ENCODE measurements around the gene C5orf63. TPM values are rescaled to one million over a fixed set of nuclear protein-coding genes. Genes with fewer than 3 reads are reported as not detected.
A peak's percentile ranks its signal among the peaks of the same experiment; 100 is the strongest.
"Not testable (repeated sequence)": the region's sequence is repeated elsewhere in the genome, so short reads cannot be mapped to it uniquely, and the experiment has no call there.

The C5orf63 gene
- total RNA-seq, 1 experiment from 2014 or later: 8.4 TPM

- peak within 1 kb of the TSS; percentile 90 for H3K4me3 ChIP-seq
- H3K27me3 ChIP-seq: no peaks in the 10 kb centered on the region
- peak; percentile 96 to 97 for DNase-seq
- H3K4me1 ChIP-seq: 0 out of 2 replicates have a peak, but pooled peaks cover 6% of the 10 kb centered on the region
- H3K36me3 ChIP-seq: no peaks in the 10 kb centered on the region
- no peaks in the 10 kb centered on the region for H3K9me3 ChIP-seq (replicated peaks)
- peak within 1 kb of the TSS; percentile 76 for H3K27ac ChIP-seq
Measured at GRCh38 chr5:127030259-127031146, 42.8 kb downstream of the C5orf63 start, which contains the start of gene MARCHF3. MARCHF3 (minus strand) TSS chr5:127030558; CDS start chr5:126918171, 112,387 bp downstream.

DNA sequence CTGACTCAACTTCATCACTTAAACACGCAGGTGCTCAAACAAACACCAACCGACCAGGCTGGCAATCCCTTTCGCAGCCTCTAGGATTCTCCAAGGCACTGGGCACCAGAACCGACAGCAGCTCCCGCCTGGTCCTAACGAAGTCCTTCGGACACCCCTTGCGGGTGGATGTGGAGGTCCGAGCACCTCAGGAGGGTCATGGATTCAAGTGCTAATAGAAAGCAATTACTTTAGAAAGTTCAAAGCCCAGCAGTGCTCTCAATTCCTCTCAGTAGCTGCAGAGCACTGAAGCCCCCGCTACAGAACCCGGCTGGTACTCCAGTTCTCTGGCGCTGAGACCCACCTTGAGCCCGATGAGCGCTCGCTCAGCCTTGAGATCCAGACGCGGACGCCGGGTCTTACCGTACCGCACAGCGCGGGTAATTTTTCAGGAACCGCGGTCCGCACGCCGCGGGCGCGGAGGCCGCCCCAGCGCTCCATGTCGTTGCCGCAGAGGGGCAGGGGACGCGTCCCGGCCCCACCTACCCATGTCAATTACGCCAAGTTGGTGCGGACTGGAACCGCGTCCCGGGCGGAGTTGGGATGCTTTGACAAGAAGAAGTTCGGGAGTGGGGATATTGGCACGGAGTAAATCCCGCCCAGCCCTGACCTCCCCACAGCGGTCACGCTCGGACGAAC, 43.6 kb downstream of the C5orf63 start:
- no peaks in the 10 kb centered on the region for H3K27me3 ChIP-seq
- H3K4me3 ChIP-seq: peak overlapping the region; percentile 90
- H3K4me1 ChIP-seq: 0 out of 2 replicates have a peak, but pooled peaks cover 8% of the 10 kb centered on the region
- peak; percentile 72 to 79 for DNase-seq
- no peaks in the 10 kb centered on the region for H3K36me3 ChIP-seq
- no peaks in the 10 kb centered on the region for H3K9me3 ChIP-seq (replicated peaks)
- H3K27ac ChIP-seq: peak overlapping the region; percentile 76

- no peaks in the 10 kb centered on the region for H3K9me3 ChIP-seq (replicated peaks)
- peak overlapping the region; percentile 8 for H3K27ac ChIP-seq
- DNase-seq: peak; percentile 72 to 82
- H3K4me1 ChIP-seq: 0 out of 2 replicates have a peak, but pooled peaks cover 8% of the 10 kb centered on the region
- H3K27me3 ChIP-seq: no peaks in the 10 kb centered on the region
- H3K36me3 ChIP-seq: no peaks in the 10 kb centered on the region; the same call in 1 of the 2 replicates
- peak overlapping the region; percentile 90 for H3K4me3 ChIP-seq
Measured at GRCh38 chr5:127028822-127029457, 44.4 kb downstream of the C5orf63 start.

GRCh38 chr5:127027539-127027938, 45.8 kb downstream of the C5orf63 start:
- Histone ChIP-seq H3K4me3 (no peak overlapping the region), H3K4me1 (0 out of 2 replicates have a peak, but pooled peaks cover 8% of the 10 kb centered on the region), H3K9me3 (replicated peaks) (no peaks in the 10 kb centered on the region), H3K27ac (no peak overlapping the region), H3K36me3 (no peaks in the 10 kb centered on the region; the same call in 1 of the 2 replicates), H3K27me3 (no peaks in the 10 kb centered on the region)
- no peak for DNase-seq

DNA sequence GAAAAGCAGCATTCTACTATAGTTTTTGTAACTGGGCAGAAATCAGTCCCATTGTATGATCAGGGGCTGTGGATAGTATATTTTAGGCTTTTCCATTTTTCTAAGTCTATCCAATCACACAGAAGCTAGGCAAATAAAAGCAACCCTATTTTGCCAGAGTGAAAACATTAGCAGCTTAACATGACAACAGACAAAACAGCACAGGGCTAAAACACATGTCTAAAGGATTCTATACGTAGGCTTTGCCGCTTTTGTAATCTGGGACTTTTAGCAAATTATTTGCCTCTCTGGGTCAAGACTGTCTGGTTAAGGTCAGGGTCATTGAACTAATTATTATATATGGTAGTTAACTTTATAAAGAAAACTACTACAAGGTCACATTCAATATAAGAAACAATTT, 47.1 kb downstream of the C5orf63 start:
- Histone ChIP-seq H3K27me3 (no peaks in the 10 kb centered on the region), H3K27ac (no peak overlapping the region), H3K36me3 (no peaks in the 10 kb centered on the region; the same call in 1 of the 2 replicates), H3K4me3 (no peak overlapping the region), H3K4me1 (0 out of 2 replicates have a peak, but pooled peaks cover 8% of the 10 kb centered on the region), H3K9me3 (replicated peaks) (no peaks in the 10 kb centered on the region)
- no peak for DNase-seq

- H3K36me3 ChIP-seq: no peaks in the 10 kb centered on the region; the same call in 1 of the 2 replicates
- DNase-seq: peak in 1 of 2 experiments; percentile 37
- H3K27ac ChIP-seq: no peak overlapping the region
- H3K4me3 ChIP-seq: no peak overlapping the region
- H3K4me1 ChIP-seq: peaks cover 9% of the 10 kb centered on the region; the same call in 1 of the 2 replicates
- H3K27me3 ChIP-seq: no peaks in the 10 kb centered on the region
- no peaks in the 10 kb centered on the region for H3K9me3 ChIP-seq (replicated peaks)
Measured at GRCh38 chr5:127025467-127025866, 47.8 kb downstream of the C5orf63 start.

DNA sequence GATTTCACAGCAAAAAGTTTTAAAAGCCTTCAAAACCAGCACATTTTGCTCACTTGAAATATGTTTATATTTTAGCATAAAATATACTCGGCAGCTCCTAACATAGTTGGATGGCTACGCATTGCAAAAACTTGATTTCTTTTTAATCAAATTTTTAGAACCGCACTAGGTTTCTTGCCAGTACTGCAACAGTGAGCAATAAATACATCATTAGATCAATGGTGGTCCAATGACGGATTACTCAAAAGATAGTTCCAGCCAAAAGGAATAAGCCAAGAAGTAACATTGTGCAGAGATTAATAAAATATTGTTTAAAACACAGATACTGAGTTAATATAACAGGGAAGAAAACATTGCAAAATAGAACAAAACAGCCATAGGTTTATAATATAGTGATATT, 48.5 kb downstream of the C5orf63 start:
- DNase-seq: no peak
- Histone ChIP-seq H3K36me3 (no peaks in the 10 kb centered on the region; the same call in 1 of the 2 replicates), H3K4me3 (no peak overlapping the region), H3K9me3 (replicated peaks) (no peaks in the 10 kb centered on the region), H3K4me1 (peaks cover 14% of the 10 kb centered on the region; the same call in 1 of the 2 replicates), H3K27ac (no peak overlapping the region), H3K27me3 (no peaks in the 10 kb centered on the region)

DNA sequence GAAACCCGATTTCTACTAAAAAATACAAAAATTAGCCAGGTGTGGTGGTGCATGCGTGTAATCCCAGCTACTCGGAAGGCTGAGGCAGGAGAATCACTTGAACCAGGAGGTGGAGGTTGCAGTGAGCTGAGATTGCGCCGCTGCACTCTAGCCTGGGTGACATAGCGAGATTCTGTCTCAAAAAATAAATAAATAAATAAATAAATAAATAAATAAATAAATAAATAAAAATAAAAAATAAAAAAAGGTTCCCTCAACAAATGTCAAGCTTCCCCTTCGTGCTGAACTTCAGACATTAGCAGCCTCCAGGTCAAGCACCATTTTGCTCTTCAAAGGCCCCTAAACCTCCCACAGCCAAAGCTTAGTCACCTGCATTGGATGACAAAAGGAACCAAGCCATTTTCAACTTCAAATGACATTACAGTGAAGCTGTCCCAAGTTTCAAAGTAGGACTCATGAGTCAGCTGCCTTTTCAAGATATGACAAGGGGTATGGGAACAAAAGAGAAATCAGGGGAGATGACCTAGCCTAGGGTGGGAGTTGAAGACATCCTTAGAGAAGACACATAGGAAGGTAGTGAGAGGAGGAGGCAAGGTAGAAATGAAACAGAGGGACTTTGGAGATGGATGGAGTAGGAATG, 49.6 kb downstream of the C5orf63 start:
- not testable (repeated sequence) for H3K4me3 ChIP-seq; H3K9me3 ChIP-seq (replicated peaks); H3K27ac ChIP-seq; H3K36me3 ChIP-seq; H3K27me3 ChIP-seq; DNase-seq
- H3K4me1 ChIP-seq: peaks cover 17% of the 10 kb centered on the region; the same call in 1 of the 2 replicates

DNA sequence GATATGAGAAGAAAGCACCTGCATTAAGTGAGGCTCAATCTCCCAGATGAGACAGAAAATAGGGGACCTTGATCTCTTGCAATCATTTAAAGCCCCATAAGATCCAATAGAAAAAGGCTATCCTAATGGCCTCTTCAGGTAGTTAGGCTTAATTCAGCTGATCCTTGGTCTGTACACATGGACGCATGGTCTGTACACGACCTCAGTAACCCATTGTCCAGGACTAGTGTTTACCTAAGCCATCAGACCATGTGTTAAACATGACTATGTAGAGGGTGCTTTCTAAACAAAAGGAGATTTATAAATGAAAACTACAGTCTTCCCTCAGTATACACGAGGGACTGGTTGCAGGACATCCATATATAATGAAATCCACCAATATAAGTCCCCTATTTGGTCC, 50.5 kb downstream of the C5orf63 start:
- Histone ChIP-seq H3K27me3 (no peaks in the 10 kb centered on the region), H3K4me3 (no peak overlapping the region), H3K9me3 (replicated peaks) (no peaks in the 10 kb centered on the region), H3K4me1 (peaks cover 17% of the 10 kb centered on the region; the same call in 1 of the 2 replicates), H3K36me3 (no peaks in the 10 kb centered on the region; the same call in 1 of the 2 replicates), H3K27ac (no peak overlapping the region)
- no peak for DNase-seq

DNA sequence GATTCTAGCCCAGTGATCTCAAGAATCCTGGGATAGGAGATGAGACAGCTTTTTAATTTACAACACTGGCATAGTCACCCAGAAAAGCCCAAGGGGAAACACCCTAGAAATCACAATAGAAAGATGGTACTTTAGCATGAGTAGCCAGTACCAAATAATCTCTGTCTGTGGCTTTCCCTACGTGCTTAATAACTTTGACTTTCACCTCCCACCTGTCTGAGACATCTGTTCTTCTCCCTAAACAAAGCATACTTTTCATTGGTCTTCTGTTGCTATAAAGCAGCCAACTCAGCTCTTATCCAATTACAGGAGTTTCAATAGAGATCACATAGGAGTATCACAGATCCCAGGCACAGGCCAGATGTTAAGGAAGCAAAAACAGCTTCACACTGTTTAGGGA, 53.4 kb downstream of the C5orf63 start:
- H3K9me3 ChIP-seq (replicated peaks): no peaks in the 10 kb centered on the region
- H3K4me3 ChIP-seq: no peak overlapping the region
- H3K4me1 ChIP-seq: peaks cover 9% of the 10 kb centered on the region; the same call in 1 of the 2 replicates
- H3K27me3 ChIP-seq: no peaks in the 10 kb centered on the region
- DNase-seq: peak in 1 of 2 experiments; percentile 58
- H3K27ac ChIP-seq: no peak overlapping the region; the same call in 1 of the 2 replicates
- H3K36me3 ChIP-seq: no peaks in the 10 kb centered on the region; the same call in 1 of the 2 replicates

DNA sequence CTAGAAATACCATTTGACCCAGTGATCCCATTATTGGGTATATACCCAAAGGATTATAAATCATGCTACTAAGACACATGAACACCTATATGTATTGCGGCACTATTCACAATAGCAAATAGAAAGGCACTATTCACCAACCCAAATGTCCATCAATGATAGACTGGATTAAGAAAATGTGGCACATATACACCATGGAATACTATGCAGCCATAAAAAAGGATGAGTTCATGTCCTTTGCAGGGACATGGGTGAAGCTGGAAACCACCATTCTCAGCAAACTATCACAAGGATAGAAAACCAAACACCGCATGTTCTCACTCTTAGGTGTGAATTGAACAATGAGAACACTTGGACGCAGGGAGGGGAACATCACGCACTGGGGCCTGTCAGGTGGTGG, 56.6 kb downstream of the C5orf63 start:
- not testable (repeated sequence) for H3K4me1 ChIP-seq; H3K27me3 ChIP-seq; H3K27ac ChIP-seq; H3K36me3 ChIP-seq; DNase-seq; H3K9me3 ChIP-seq (replicated peaks); H3K4me3 ChIP-seq

GRCh38 chr5:127015716-127016115, 57.6 kb downstream of the C5orf63 start:
- H3K27ac ChIP-seq: no peak overlapping the region
- H3K4me1 ChIP-seq: peaks cover 9% of the 10 kb centered on the region; the same call in 1 of the 2 replicates
- H3K9me3 ChIP-seq (replicated peaks): no peaks in the 10 kb centered on the region
- no peaks in the 10 kb centered on the region for H3K27me3 ChIP-seq
- no peaks in the 10 kb centered on the region for H3K36me3 ChIP-seq
- no peak overlapping the region for H3K4me3 ChIP-seq
- no peak for DNase-seq

DNA sequence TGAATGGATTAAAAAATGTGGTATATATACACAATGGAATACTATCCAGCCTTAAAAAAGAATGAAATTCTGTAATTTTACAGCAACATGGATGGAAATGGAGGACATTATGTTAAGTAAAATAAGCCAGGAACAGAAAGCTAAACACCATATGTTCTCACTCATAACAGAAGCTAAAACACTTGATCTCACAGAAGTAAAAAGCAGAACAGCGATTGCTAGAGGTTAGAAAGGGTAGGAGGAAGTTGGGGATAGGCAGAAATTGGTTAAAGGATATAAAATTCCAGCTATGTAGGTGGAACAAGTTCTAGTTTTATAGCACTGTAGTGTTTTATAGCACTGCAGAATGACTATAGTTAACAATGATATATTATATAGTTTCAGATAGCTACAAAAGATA, 58.7 kb downstream of the C5orf63 start:
- Histone ChIP-seq H3K36me3 (no peaks in the 10 kb centered on the region), H3K9me3 (replicated peaks) (no peaks in the 10 kb centered on the region), H3K27ac (no peak overlapping the region), H3K4me1 (peaks cover under 1% of the 10 kb centered on the region; the same call in 1 of the 2 replicates), H3K4me3 (no peak overlapping the region), H3K27me3 (no peaks in the 10 kb centered on the region)
- DNase-seq: no peak

DNA sequence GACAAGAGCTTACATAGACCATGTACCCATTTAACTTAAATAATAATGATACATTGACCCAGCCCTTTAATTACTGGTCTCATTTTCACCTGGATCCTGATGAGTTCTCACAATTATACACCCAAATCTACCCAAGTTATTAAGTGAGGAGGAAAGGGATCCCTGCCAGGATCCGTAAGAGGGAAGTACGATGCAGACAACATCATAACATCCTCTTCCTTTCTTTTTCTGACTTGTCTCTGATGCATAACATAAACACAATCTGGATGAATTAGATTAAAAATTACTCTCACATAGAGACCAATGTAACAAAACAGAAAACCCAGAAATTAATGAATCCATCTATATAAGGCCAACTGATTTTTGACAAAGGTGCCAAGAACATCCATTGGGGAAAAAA, 59.9 kb downstream of the C5orf63 start:
- H3K4me1 ChIP-seq: peaks cover 7% of the 10 kb centered on the region
- no peak for DNase-seq
- no peaks in the 10 kb centered on the region for H3K36me3 ChIP-seq
- H3K27ac ChIP-seq: no peak overlapping the region
- H3K27me3 ChIP-seq: no peaks in the 10 kb centered on the region
- no peaks in the 10 kb centered on the region for H3K9me3 ChIP-seq (replicated peaks)
- H3K4me3 ChIP-seq: no peak overlapping the region
